GM23248 (cell line): ENCODE measurements around the gene SIVA1.

Source experiments
- EZH2 ChIP-seq: fragments of 200-600 bp; sonication (generic); IDR thresholded peaks from 2 replicates; pipeline ENCODE4 v1.6.1; 2018; ENCODE audit warnings: antibody characterized with exemption, mild to moderate bottlenecking; ENCODE audit not compliant: insufficient read depth, poor library complexity, severe bottlenecking
- EZH2phosphoT487 ChIP-seq: fragments of 200-600 bp; sonication (generic); IDR thresholded peaks from 2 replicates; pipeline ENCODE4 v1.6.1; 2018; ENCODE audit warnings: antibody characterized with exemption, moderate library complexity, mild to moderate bottlenecking, low read depth; ENCODE audit not compliant: insufficient read depth

GRCh38 chr14:104799244-104800014, 46.5 kb downstream of the SIVA1 start:
- TF ChIP-seq EZH2 (no peak), EZH2phosphoT487 (no peak)
